Stimulated activated CD8-positive, alpha-beta memory T cell treated with anti-CD3 and anti-CD28 coated beads, Interleukin-4, amount 100 ng/mL, for 1 hour (primary cell): Measurements from ENCODE around the gene NR2E3.
"Not testable (repeated sequence)": the region's sequence is repeated elsewhere in the genome, so short reads cannot be mapped to it uniquely, and the experiment has no call there.

Experiments
- DNase-seq, 2 donors: peaks; one replicate each; pipeline ENCODE4 v3.0.0-alpha.2; 2020; ENCODE audit warnings: low read depth in 2 of 2, low spot score in 1 of 2

The NR2E3 gene

GRCh38 chr15:71813723-71814470, 3.5 kb downstream of the NR2E3 start:
- no peak for DNase-seq

- no peak for DNase-seq
These were observed 4.9 kb downstream of the NR2E3 start for GRCh38 chr15:71815301-71815700.

GRCh38 chr15:71817351-71817750, 7.0 kb downstream of the NR2E3 start:
- no peak for DNase-seq

GRCh38 chr15:71820127-71820526, 9.8 kb downstream of the NR2E3 start:
- no peak for DNase-seq

- DNase-seq = no peak
These were observed 11.3 kb downstream of the NR2E3 start for GRCh38 chr15:71821547-71822129.

- no peak for DNase-seq
These were observed 12.7 kb downstream of the NR2E3 start for GRCh38 chr15:71822890-71823630.

GRCh38 chr15:71823801-71824200, 13.4 kb downstream of the NR2E3 start:
- DNase-seq = no peak

- DNase-seq = no peak
These were observed 14.8 kb downstream of the NR2E3 start for GRCh38 chr15:71825021-71825730.

GRCh38 chr15:71826196-71826595, 15.8 kb downstream of the NR2E3 start:
- no peak for DNase-seq

GRCh38 chr15:71830981-71831380, 20.6 kb downstream of the NR2E3 start:
- DNase-seq = no peak

GRCh38 chr15:71841563-71841962, 31.2 kb downstream of the NR2E3 start:
- DNase-seq = no peak

GRCh38 chr15:71844916-71845315, 34.6 kb downstream of the NR2E3 start:
- no peak for DNase-seq

- DNase-seq = no peak
These were observed 43.2 kb downstream of the NR2E3 start for GRCh38 chr15:71853543-71853942.

GRCh38 chr15:71858232-71858631, 47.9 kb downstream of the NR2E3 start:
- DNase-seq = not testable (repeated sequence)
